Fibroblast of lung (primary cell): Measurements from ENCODE around the gene C9orf50.

Experiments used
- EZH2 ChIP-seq: IDR thresholded peaks from 2 replicates; pipeline ENCODE4 v1.5.1; 2012; ENCODE audit warnings: low read length, control low read depth, mild to moderate bottlenecking; ENCODE audit errors: missing control alignments
- TF ChIP-seq, protein P1 (sequence below), 2 donors: IDR thresholded peaks in 1 of 2; conservative IDR thresholded peaks in 1 of 2; 1 replicate in 1 of 2; 2 replicates in 1 of 2; pipeline ENCODE4 v1.5.1; 2011 to 2012; ENCODE audit warnings: low read length in 2 of 2, control low read depth in 1 of 2, inconsistent platforms in 1 of 2, low read depth in 1 of 2, mild to moderate bottlenecking in 1 of 2

DNA sequence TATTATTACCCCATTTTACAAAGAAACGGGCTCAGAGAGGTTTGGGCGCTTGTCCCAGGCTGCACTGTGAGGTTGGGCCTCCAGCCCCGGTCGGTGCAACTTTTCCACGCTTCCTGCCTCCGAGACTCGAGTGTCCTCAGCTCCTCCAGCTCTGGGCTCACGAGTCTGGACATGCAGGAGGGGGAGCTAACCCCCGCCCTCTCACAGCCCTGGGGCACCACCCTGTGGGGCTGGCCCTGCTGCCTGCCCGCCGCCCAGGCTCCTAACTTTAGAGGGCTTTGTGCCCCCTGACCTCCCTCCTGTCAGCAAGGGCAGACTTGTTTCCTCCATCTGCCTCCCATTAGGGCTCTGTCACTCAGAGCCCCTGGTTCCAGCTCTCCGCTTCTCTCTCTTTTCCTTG lies 25.4 kb upstream of the C9orf50 start:
- TF ChIP-seq, protein P1, sequence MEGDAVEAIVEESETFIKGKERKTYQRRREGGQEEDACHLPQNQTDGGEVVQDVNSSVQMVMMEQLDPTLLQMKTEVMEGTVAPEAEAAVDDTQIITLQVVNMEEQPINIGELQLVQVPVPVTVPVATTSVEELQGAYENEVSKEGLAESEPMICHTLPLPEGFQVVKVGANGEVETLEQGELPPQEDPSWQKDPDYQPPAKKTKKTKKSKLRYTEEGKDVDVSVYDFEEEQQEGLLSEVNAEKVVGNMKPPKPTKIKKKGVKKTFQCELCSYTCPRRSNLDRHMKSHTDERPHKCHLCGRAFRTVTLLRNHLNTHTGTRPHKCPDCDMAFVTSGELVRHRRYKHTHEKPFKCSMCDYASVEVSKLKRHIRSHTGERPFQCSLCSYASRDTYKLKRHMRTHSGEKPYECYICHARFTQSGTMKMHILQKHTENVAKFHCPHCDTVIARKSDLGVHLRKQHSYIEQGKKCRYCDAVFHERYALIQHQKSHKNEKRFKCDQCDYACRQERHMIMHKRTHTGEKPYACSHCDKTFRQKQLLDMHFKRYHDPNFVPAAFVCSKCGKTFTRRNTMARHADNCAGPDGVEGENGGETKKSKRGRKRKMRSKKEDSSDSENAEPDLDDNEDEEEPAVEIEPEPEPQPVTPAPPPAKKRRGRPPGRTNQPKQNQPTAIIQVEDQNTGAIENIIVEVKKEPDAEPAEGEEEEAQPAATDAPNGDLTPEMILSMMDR (conservative IDR thresholded peaks at IDR 0.05 in 1 of 2, IDR thresholded peaks at IDR 0.05 in 1 of 2; ENCODE audit: low read depth in 1 of 2, low read length in 2 of 2), result no peak
- no peak for TF ChIP-seq EZH2
